Astrocyte of the cerebellum (primary cell): ENCODE results near the gene TMCO6.
A peak's percentile ranks its signal among the peaks of the same experiment; 100 is the strongest.

Source experiments
- DNase-seq: peaks from one replicate; pipeline ENCODE4 v3.0.0-alpha.2; 2011; ENCODE audit warnings: low read depth
- H3K4me3 ChIP-seq: 2 replicates; pipeline ENCODE4 v1.5.1; 2011; ENCODE audit warnings: mild to moderate bottlenecking, low read depth, low read length, moderate library complexity
- CTCF ChIP-seq: IDR thresholded peaks from 2 replicates; pipeline ENCODE4 v1.5.1; 2012; ENCODE audit warnings: low read length, low read depth, moderate library complexity, mild to moderate bottlenecking; ENCODE audit errors: missing control alignments
- in situ Hi-C: cut with HindIII; loops from 2 replicates; pipeline ENCODE4 v1.10.0; 2017; ENCODE audit warnings: low sequenced_read_pairs

TMCO6 gene

GRCh38 chr5:140690376-140690932 lies 51.2 kb downstream of the TMCO6 start:
- no peak for DNase-seq
- TF ChIP-seq CTCF: no peak
- in situ Hi-C loops: no loop called here
- H3K4me3 ChIP-seq: peak overlapping the region; percentile 95

- no peak for TF ChIP-seq CTCF
- H3K4me3 ChIP-seq: peak within 1 kb of the TSS; percentile 95
- in situ Hi-C loops: no loop called here
- peak; percentile 82 for DNase-seq
Observed at GRCh38 chr5:140690941-140691924, 52.0 kb downstream of the TMCO6 start, which contains the start of the genes HARS1 and HARS2. HARS1 (minus strand) TSS chr5:140691370; CDS start chr5:140691304, 66 bp downstream. HARS2 (plus strand) TSS chr5:140691455; CDS start chr5:140691649, 194 bp downstream.

- TF ChIP-seq CTCF: no peak
- no peak overlapping the region for H3K4me3 ChIP-seq
- no peak for DNase-seq
- in situ Hi-C loops: no loop called here
Observed at GRCh38 chr5:140694276-140694675, 55.0 kb downstream of the TMCO6 start.
